ENCODE results near the gene PLEKHA7.
"Not testable (repeated sequence)": the region's sequence is repeated elsewhere in the genome, so short reads cannot be mapped to it uniquely, and the experiment has no call there.

PLEKHA7 gene

GRCh38 chr11:16920559-16920958 is 93.7 kb downstream of the PLEKHA7 start:
- H3K27me3 ChIP-seq = no peaks in the 10 kb centered on the region
- H3K4me3 ChIP-seq = no peak overlapping the region
- H3K4me1 ChIP-seq = peaks cover 0 to 19% (median 8%) of the 10 kb centered on the region in 4 donors
- H3K36me3 ChIP-seq = no peaks in the 10 kb centered on the region
- H3K9me3 ChIP-seq = no peaks in the 10 kb centered on the region
- intact Hi-C loops (cut with DNase I; ENCODE audit: low total_unique reads) = no loop called here
- H3K27ac ChIP-seq = no peak overlapping the region
- no peak for DNase-seq
- TF ChIP-seq CTCF (IDR thresholded peaks at IDR 0.05) = no peak

GRCh38 chr11:16918543-16919182 is 95.6 kb downstream of the PLEKHA7 start:
- H3K36me3 ChIP-seq; DNase-seq; H3K27me3 ChIP-seq; intact Hi-C loops (cut with DNase I; ENCODE audit: low total_unique reads); H3K9me3 ChIP-seq; H3K4me3 ChIP-seq; H3K4me1 ChIP-seq; H3K27ac ChIP-seq: not testable (repeated sequence)

- no peak overlapping the region for H3K4me3 ChIP-seq
- peaks cover 0 to 3% (median 0%) of the 10 kb centered on the region in 4 donors for H3K4me1 ChIP-seq
- no peaks in the 10 kb centered on the region for H3K36me3 ChIP-seq
- H3K27ac ChIP-seq = no peak overlapping the region
- H3K27me3 ChIP-seq = no peaks in the 10 kb centered on the region
- no peak for TF ChIP-seq CTCF (IDR thresholded peaks at IDR 0.05)
- intact Hi-C loops (cut with DNase I; ENCODE audit: low total_unique reads) = no loop called here
- no peak for DNase-seq
- no peaks in the 10 kb centered on the region for H3K9me3 ChIP-seq
Observed at GRCh38 chr11:16917941-16918340, 96.3 kb downstream of the PLEKHA7 start.

- no peak overlapping the region for H3K4me3 ChIP-seq
- no peaks in the 10 kb centered on the region for H3K27me3 ChIP-seq
- DNase-seq = no peak
- no peak overlapping the region for H3K27ac ChIP-seq
- H3K4me1 ChIP-seq = peaks cover 0 to 17% (median 8%) of the 10 kb centered on the region in 4 donors
- no peaks in the 10 kb centered on the region for H3K36me3 ChIP-seq
- no peak for TF ChIP-seq CTCF (IDR thresholded peaks at IDR 0.05)
- no peaks in the 10 kb centered on the region for H3K9me3 ChIP-seq
- intact Hi-C loops (cut with DNase I; ENCODE audit: low total_unique reads) = no loop called here
Observed at GRCh38 chr11:16912692-16913111, 101.5 kb downstream of the PLEKHA7 start.

- Histone ChIP-seq H3K27ac (no peak overlapping the region), H3K27me3 (no peaks in the 10 kb centered on the region), H3K9me3 (no peaks in the 10 kb centered on the region), H3K36me3 (no peaks in the 10 kb centered on the region), H3K4me1 (peaks cover 0 to 17% (median 8%) of the 10 kb centered on the region in 4 donors), H3K4me3 (no peak overlapping the region)
- intact Hi-C loops (cut with DNase I; ENCODE audit: low total_unique reads) = no loop called here
- DNase-seq = no peak
- no peak for TF ChIP-seq CTCF (IDR thresholded peaks at IDR 0.05)
Observed at GRCh38 chr11:16911658-16912057, 102.6 kb downstream of the PLEKHA7 start.

- Histone ChIP-seq H3K27me3 (no peaks in the 10 kb centered on the region), H3K27ac (no peak overlapping the region), H3K4me3 (no peak overlapping the region), H3K9me3 (no peaks in the 10 kb centered on the region), H3K36me3 (no peaks in the 10 kb centered on the region), H3K4me1 (peaks cover 0 to 17% (median 8%) of the 10 kb centered on the region in 4 donors)
- DNase-seq = no peak
- intact Hi-C loops (cut with DNase I; ENCODE audit: low total_unique reads) = no loop called here
- TF ChIP-seq CTCF (IDR thresholded peaks at IDR 0.05) = no peak
Observed at GRCh38 chr11:16911186-16911585, 103.0 kb downstream of the PLEKHA7 start.

Measured in tibial artery (tissue), 4 donors.